Stimulated activated CD8-positive, alpha-beta memory T cell treated with anti-CD3 and anti-CD28 coated beads, Interleukin-7, amount 100 ng/mL, for 48 hours (primary cell): ENCODE results near the gene GPRC5B.

Experiments used
- DNase-seq, 2 donors: peaks; one replicate each; pipeline ENCODE4 v3.0.0-alpha.2; 2020; ENCODE audit warnings: low read depth in 1 of 2; ENCODE audit errors: extremely low read depth in 1 of 2

Gene GPRC5B

DNA sequence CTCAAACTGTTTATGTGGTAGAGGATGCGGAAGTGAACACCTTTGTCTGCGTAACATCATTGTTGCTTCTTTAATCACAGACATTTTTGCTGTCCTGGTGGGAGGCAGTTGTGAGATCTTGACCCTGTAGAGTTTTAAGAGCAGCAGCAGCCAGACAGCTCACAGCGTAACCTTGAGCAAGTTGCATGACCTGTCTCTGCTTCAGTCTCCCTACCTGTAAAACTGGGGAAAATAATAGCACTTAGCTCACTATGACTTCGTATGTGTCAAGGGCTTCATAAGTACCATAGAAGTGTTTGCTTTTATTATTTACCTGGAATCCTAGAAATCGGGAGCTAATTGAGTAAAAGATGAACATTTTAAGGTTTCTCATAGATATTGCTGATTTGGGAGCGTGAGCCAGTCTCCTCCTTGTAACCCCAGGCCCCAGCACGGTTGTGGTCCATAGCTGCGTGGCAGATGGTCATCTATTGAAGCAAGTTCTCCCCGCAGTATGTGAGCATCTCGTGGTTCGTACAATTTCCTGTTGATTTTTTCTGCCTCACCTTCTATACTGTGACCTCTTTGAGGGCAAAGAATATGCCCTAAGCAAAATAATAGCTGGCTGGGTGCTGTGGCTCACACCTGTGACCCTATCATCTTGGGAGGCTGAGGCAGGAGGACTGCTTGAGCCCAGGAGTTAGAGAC lies 34.4 kb downstream of the GPRC5B start:
- DNase-seq = no peak

DNA sequence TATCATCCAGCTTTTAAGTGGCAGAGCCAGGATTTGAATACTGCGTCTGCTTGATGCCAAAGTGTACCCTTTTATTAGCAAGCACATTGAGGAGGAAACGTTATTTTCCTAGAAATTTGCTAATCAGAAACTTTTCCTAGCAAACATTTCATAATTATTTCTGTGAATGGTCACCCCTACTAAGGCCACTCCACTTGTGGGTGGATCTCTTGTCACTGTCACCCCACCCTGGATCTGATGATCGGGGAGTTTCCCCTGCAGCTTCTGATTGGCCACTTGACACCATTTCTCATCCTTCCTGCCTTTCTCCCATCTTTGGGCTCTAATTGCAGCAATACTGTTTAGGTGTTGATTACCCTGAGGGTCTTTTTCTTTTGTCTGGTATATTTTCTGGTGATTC lies 35.9 kb downstream of the GPRC5B start:
- no peak for DNase-seq

DNA sequence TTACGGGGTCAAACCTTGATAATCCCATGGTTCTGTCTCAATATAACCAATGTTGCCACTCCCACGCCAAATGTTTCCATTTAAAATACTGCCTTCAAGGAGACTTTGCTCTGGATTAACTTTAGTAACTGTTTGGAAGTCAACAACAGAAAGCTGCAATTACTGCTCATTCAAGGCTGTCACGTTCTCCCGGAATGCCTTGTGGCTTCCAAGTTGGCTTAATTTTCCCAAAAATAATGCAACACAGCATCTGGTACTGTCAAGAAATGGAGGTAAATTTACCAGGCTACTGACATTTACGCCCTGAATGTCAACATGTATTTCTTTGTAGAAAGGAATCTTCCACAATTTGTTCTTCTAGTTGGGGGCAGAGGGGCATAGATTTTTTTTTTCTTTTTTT lies 38.2 kb downstream of the GPRC5B start:
- DNase-seq = no peak

DNA sequence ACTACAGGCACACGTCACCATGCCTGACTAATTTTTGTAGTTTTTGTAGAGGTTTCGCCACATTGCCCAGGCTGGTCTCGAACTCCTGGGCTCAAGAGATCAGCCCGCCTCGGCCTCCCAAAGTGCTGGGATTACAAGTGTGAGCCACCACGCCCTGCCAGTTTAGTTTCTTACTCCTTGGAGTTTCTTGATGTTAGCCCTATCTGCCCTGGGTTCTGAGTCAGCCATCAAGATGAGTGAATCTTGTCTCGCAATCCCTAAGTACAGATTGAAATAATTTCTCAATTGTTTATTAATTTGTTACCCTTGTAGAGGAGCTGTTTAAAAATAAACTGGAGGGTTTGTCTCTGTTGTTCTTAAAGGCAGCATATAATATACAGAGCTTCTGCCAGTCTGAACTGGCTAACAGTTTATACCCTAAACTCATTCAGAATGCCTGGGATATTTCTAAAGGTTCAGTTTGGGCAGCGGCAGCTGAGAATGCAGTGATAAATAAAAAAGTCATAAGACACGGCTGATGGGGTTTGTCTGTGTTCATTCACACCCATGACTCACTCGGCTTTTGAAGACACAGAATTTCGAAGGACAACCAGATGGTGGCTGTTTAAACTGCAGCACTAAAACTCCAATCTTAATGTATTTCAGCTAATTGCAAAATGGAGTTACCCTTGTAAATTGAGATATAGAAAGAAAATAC lies 39.6 kb downstream of the GPRC5B start:
- no peak for DNase-seq

DNA sequence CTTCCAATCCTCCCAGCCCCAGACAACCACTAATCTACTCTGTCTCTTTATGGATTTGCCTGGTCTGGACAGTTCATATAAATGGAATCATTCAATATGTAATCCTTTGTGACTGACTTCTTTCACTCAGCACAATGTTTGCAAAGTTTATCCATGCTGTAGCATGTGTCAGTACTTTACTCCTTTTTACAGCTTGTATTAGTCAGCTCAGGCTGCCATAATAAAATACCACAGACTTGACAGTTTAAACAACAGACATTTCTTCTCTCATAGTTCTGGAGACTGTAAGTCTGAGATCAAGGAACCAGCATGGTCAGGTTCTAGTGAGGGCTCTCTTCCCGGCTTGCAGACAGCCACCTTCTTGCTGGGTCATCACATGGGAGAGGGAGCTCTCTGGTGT lies 41.3 kb downstream of the GPRC5B start:
- no peak for DNase-seq

DNA sequence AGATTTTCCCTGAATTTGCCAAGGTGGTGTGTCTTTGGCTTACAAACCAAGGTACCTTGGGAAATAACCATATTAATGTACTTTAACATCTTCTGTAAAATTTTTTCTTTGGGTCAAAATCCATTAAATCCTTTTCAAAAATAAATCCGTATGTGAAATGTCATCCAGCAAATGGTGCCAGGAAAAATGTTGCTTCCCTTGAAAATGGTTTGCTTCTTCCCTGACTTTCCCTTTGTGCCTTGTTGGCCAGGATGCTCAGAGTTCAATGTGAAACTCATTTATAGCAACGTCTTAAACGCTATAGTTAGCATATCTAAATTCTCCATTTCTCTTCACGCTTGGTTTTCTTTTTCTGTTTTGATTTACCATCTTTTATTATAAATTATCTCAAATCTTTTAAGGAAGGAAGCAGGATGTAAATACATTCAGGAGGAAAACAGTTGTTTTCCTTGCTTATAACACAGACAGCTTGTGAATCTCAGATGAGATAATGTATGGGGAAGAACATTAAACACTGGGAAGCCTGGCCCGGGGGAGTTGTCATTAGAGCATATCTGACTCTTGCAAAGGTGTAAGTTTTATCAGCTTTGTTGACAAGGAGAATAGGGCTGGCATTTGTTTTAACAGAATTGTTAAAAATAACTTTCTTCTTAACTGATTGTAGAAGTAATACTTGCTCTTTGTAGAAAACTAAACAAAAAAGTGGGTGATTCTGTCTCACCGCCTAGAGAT lies 42.1 kb downstream of the GPRC5B start:
- DNase-seq = no peak

DNA sequence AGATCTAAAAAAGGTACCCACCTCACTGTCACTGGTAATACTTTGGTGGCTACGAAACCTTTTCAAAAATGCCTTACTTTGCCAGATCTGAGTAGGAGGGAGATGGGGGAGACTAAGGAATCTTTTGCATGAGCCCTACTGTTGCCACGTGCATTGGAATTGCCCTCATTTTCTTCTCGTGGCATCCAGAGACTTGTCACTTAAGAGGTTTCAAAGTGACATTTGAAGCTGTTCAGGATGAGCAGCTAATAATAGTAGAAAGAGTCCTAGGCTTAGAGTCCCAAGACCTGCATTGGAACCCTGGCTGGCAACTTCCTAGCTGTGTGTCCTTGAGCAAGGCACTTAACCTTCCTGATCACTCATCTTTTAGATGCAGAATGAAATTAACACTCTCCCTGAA lies 43.5 kb downstream of the GPRC5B start:
- no peak for DNase-seq

DNA sequence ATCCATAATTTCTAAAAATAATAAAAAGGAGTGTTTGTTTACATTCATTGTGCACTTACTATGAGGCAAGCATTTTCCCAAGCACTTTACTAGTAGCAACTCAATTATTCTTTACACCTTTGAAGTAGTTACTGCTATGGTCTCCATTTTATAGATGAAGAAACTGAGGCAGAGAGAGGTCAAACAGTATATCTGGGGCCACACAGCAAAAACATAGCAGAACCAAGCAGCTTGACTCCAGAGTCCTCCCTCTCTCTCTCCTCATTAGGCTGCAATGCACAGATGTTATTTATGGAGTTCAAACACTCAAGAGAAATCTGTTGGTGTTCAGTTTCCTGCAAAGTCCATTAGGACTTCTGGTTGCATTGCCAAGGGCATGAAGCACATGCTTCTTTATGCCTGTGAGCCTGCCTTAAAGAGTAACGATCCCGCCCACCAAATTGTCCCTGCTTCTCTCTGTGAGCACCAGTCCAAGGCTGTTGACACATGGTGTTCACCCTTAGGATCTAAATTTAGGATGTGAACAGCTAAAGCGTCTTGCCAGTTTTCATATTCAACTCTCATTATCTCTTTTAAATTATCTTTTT lies 44.0 kb downstream of the GPRC5B start:
- no peak for DNase-seq

DNA sequence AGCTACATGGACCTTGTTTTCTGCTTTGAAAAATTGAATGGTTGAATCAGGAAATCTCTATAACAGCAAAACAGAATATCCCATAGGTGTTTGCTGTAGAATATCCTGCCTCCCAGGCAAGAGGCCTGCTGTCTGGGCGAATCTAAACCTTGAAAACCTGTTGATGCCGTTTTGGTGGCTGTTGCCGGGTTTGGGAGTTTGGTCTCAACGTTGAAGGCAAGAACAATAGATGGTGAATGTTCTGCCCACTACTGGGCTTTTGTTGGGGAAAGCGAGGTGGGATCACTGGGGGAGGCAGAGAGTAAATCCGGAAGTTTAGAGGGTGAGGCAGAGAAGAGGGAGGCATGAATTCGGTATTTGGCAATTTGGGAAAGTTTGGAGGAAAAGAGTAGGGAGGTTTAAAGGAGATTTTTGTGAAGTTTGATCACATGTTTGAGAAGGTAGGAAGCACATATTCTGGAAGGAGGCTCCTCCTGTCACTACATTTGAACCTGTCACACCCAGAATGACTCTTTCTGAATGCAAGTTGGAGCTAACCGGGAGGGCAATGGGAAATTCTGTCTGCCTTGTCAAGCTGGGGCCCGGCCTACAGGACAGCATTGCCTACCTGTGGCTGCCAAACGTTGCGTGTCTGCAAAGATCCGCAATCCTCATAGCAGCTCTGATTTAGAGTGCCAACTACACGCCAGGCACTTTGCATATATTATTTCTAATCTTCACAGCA lies 46.5 kb downstream of the GPRC5B start:
- DNase-seq = no peak

DNA sequence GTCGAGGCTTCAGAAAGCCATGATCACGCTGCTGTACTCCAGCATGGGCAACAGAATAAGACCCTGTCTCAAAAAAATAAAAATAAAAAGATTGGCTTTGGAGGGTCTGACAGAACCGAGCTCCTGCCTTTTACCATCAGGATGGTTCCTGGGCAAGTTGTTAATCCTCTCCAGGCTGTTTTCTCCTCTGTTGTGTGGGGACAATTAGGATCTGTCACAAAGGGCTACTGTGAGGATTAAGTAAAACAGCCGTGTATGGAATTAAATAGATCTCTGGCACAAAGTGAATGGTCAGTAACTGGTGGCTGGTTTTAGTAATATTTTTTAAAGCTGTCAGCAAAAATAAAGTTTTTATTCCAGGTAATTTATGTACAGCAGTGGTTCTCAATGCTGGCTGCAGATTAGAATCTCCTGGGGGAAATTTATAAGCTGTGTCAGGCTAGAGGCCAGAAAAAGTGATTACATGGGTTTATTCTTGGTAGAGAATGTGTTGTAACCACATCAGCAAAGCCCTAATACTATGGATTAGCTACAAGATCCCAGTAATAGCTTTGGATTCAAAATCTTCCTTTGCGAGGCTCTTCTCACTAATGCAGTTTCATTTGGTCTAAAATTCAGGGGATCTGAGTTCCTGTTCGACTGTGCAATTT lies 47.2 kb downstream of the GPRC5B start:
- DNase-seq = no peak

DNA sequence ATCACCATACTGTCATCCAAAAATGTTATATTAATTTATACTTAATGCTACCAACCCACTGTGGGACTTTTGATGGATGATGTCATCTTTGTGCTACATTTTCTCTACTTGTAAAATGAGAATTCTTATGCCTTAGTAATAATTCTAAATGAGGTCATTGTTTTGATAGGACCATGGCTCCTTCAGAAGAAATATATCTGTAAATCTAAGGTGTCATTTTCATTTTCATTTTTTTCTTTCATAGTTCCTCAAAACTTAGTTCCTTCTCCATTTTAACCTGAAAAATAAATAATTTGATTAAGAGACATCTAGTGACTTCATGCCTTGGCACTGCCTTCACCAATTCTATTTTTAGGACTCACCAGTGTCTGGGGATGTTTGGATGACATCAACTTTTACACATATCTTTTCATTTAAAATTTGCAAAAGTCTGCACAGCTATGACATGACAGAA lies 48.7 kb downstream of the GPRC5B start:
- DNase-seq = no peak

DNA sequence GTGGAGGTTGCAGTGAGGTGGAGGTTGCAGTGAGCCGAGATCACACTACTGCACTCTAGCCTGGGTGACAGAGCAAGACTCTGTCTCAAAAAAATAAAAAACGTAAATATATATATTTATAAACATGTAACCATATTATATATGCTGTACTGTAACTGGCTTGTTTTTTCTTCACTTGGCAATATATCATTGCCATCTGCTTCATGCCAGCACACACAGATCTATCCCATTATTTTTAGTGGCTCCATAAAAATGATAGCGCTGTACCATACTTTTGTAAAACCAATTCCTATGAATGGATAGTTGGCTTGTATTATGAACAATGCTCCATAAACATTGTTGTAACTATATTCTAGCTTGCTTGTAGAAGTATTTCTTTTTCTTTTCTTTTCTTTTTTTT lies 49.5 kb downstream of the GPRC5B start:
- DNase-seq = no peak

DNA sequence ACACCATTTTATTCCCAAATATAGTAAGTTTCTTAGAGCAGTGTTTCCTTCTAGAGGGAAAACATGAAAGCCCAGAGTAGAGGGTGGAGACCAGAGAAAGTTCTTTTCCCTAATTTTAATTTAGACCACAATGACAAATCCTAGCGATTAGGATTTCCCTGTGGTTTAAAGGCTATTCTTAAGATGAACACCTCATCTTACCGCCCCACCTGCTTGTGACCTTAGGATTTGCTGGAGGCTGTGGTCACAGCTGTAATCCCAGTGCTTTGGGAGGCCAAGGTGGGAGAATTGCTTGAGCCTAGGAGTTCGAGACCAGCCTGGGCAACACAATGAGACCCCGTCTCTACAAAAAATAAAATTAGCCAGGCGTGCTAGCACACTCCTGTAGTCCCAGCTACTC lies 51.1 kb downstream of the GPRC5B start:
- DNase-seq = no peak

DNA sequence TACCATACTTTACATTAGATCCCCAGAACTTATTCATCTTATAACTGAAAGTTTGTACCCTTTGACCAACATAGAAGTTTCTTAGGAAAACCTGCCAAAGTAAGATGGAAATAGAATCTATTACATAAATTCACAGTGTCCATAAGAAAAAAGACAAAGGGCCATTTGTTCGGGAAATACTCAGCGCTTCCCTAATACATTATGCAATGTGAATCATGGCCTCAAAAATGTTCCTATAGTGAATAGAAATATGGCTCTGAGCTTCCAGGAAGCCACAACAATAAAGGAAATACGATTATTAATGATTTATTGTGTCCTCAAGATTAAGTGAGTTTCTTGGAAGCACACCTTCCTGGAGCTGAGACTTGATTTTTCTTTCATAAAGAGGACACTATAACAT lies 51.5 kb downstream of the GPRC5B start:
- DNase-seq = no peak

DNA sequence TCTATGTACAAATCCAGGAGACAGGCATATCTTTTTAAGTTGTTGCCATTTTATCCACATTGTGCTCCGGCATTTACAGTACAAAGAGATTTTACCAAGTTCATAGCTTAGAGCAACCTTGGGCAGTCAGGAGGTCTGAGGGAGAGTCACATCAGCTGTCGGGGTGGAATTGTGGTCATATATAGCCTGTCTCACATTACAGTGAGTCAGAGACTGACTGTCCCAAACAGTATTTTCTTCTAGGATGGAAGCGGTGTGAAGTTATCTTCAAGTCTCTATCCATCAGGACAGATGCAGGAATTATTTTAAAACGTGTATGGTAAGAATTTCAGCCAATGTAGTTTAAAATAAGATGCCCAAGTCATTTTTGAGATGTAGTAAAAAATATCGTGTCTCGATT lies 53.0 kb downstream of the GPRC5B start:
- DNase-seq = no peak

DNA sequence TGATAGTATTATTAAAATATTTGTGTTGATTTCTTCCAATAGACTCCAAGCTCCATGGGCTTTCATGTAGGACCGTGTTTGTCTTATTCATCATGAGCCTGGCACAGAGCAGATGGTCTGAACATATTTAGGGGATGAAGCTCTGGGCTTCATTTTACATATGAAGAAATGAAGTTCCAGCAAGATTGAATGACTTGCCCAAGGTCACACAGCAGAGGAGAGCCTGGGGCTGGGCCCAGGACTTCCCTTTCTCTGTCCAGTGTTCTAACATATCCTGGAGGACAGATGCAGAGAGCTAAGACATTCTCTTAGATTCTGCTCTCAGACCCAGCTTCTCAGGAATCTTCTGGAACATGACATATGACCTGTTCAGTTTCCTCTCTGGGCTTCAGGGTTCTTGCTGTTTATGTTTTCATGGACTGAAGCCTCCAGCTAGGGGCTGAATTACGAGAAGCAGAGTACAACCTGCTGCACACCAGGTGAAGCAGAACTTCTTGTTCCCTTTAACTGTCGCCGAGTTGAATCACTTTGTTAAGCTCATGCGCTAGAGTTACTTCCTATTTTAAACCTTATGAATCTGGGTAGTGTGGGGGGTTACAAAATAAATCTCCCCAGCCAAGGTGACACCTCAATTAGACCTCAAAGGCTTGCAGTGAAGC lies 53.6 kb downstream of the GPRC5B start:
- DNase-seq = no peak

DNA sequence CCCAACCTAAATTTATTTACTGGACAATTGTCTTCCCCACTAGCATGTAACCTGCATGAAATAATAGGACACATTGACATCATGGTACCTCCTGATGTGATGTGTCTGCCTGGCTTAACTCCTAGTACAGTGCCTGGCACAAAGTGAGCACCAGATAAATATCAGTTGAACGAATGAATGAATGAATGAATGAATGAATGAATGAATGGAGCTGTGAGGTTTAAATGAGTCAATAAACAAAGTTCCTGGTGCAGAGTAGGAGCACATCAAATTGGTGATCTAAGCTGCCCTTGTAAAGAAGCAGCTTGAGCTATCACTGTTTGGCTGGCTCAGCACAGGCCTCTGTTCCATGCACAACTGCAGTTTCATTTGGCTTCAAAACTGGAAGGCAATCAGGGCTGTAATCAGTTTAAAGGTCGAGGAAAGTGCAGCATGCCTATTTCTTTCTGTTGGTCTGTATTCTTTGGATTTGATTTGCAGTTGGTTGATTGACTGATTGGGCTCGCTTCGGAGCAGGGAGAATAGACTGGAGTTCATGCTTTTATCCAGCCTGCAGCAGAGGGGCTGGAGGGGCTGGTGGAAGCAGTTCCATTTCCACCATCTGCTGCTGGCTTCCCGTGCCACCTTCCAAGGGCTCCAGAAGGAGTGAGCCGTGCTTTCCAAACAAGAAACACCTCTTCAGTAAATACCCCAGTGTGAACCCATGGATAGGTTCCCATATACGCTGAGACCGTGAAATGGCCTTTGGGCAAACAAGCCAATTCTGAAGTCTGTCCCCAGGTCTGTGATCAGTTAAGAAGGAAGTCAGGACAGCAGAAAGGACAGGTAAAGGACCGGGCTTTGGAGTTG lies 54.6 kb downstream of the GPRC5B start:
- DNase-seq = no peak

DNA sequence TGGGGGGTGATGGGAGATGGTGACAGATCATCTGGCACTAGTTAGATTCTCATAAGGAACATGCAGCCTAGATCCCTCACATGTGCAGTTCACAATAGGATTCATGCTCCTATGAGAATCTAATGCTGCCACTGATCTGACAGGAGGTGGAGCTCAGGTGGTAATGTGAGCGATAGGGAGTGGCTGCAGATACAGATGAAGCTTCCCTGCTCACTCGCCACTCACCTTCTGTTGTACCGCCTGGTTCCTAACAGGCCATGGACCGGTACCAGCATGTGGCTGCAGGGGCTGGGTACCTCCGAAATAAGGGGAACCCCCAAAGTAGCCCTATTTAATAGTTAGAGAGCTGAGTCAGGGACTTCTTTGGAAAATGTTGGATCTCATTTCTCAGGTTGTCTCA lies 60.4 kb downstream of the GPRC5B start:
- no peak for DNase-seq

DNA sequence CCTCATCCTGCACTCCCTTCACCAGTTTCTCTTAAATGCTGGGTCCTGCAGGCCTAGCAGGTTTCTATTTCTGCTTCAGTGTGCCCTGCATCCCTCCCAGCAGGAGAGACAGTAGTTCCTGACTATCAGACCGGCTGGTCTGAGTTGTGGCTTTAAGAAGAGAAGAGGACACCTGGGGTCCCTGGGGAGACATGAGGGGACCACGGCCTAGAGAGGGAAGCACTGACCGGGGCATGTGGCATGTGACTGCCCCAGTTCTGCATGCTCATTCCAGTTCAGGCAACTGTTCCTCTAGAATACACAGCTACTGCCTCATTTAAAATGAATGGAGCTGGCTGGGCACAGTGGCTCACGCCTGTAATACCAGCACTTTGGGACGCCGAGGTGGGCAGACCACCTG lies 61.3 kb downstream of the GPRC5B start:
- no peak for DNase-seq
